ENCODE results near the gene TPGS2. TPM values are rescaled to one million over a fixed set of nuclear protein-coding genes. Genes with fewer than 3 reads are reported as not detected.
"Not testable (repeated sequence)": the region's sequence is repeated elsewhere in the genome, so short reads cannot be mapped to it uniquely, and the experiment has no call there.

The TPGS2 gene
- 100 to 1,000 TPM in 5 of 8 experiments, 10 to 100 TPM in 3; 29.4 to 160 (median 121) TPM for total RNA-seq

- in situ Hi-C loops (cut with MboI; ENCODE audit: low pct_unique_long_range_greater_than_20kb in 2 of 9, low sequenced_read_pairs in 9 of 9, unreplicated experiment in 9 of 9): no loop called here
- peaks cover 7 to 22% of the 10 kb centered on the region in 2 donors for H3K4me1 ChIP-seq (replicated peaks in 1 of 2)
- peak; percentile 86 to 94 (median 91) for ATAC-seq (replicated peaks in 6 of 8)
- H3K4me3 ChIP-seq: peak within 1 kb of the TSS; percentile 49 to 89 (median 73)
- WGBS, 10 experiments: 0% methylated on average over 2 to 16 of the region's 83 CpGs; no CpG with 5 or more reads in 5 of the 10 experiments
- H3K27ac ChIP-seq: peak within 1 kb of the TSS; percentile 61 to 67
Measured at GRCh38 chr18:36828630-36829361, at the start of gene TPGS2, which contains the start of gene KIAA1328. Gene TPGS2, minus strand, starts transcription at chr18:36829002. Its CDS starts 235 bp downstream, at chr18:36828767. Gene KIAA1328, plus strand, starts transcription at chr18:36829127. Its CDS starts 12 bp downstream, at chr18:36829139.

DNA sequence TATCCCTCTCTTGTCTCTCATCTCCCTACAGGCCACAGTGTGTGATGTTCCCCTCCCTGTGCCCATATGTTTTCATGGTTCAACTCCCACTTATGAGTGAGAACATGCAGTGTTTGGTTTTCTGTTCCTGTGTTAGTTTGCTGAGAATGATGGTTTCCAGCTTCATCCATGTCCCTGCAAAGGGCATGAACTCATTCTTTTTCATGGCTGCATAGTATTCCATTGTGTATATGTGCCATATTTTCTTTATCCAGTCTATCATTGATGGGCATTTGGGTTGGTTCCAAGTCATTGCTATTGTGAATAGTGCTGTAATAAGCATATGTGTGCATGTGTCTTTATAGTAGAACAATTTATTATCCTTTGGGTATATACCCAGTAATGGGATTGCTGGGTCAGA, 45.0 kb upstream of the TPGS2 start:
- ATAC-seq (replicated peaks in 6 of 8); H3K27ac ChIP-seq; H3K4me1 ChIP-seq (replicated peaks in 1 of 2); H3K4me3 ChIP-seq; in situ Hi-C loops (cut with MboI; ENCODE audit: low pct_unique_long_range_greater_than_20kb in 2 of 9, low sequenced_read_pairs in 9 of 9, unreplicated experiment in 9 of 9): not testable (repeated sequence)

DNA sequence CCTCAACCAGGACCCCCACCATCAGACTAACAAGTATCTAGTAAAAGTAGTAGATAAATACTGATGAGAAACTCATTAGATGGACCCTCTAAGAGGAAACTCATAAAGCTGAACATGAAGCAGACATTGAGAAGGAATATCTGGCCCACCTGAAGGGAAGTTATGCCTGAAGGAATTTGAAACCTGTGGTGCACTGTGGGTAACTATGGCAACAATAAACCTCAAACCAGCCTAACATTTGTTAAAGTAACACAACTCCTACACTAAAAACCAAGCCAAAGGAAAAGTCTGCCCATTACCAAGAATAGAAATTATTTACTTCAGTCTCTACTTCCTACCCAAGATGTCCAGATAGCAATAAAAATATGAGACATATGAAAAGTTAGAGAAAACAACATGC, 43.5 kb upstream of the TPGS2 start:
- ATAC-seq (replicated peaks in 6 of 8): no peak
- no peak overlapping the region for H3K27ac ChIP-seq
- H3K4me1 ChIP-seq (replicated peaks in 1 of 2): peaks cover 0 to 7% of the 10 kb centered on the region in 2 donors
- in situ Hi-C loops (cut with MboI; ENCODE audit: low pct_unique_long_range_greater_than_20kb in 2 of 9, low sequenced_read_pairs in 9 of 9, unreplicated experiment in 9 of 9): no loop called here
- H3K4me3 ChIP-seq: no peak overlapping the region

DNA sequence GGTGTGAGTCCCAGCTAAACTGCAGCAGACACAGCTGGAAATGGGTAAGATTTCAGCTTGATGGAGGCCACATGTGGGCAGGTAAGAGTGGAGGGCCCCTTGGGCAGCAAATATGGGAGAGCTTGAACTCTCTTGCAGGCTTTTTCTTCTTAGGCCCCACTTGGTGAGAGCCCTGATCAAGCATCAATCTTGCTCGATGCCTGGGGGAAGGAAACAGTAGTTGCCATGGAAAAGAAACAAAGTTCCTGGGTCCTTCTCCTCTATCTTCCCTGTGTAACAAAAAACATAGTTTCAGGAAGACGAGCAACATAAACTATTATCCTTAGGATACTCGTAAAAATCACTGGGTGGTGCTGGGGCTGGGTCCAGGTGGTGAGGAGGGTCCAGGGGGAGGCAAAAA, 43.0 kb upstream of the TPGS2 start:
- Histone ChIP-seq H3K4me3 (no peak overlapping the region), H3K4me1 (replicated peaks in 1 of 2) (peaks cover 0 to 9% of the 10 kb centered on the region in 2 donors), H3K27ac (no peak overlapping the region)
- 63 to 90% (median 75%) methylated on average over 1 to 3 of the region's 3 CpGs; no CpG with 5 or more reads in 5 of the 10 experiments for WGBS, 10 experiments
- ATAC-seq (replicated peaks in 6 of 8): no peak
- in situ Hi-C loops (cut with MboI; ENCODE audit: low pct_unique_long_range_greater_than_20kb in 2 of 9, low sequenced_read_pairs in 9 of 9, unreplicated experiment in 9 of 9): no loop called here

GRCh38 chr18:36867056-36867455, 38.3 kb upstream of the TPGS2 start:
- no peak overlapping the region for H3K4me3 ChIP-seq
- 80 to 100% (median 88%) methylated on average over 1 of the region's 1 CpG; no CpG with 5 or more reads in 5 of the 10 experiments for WGBS, 10 experiments
- in situ Hi-C loops (cut with MboI; ENCODE audit: low pct_unique_long_range_greater_than_20kb in 2 of 9, low sequenced_read_pairs in 9 of 9, unreplicated experiment in 9 of 9): no loop called here
- peaks cover 0 to 9% of the 10 kb centered on the region in 2 donors for H3K4me1 ChIP-seq (replicated peaks in 1 of 2)
- H3K27ac ChIP-seq: no peak overlapping the region
- ATAC-seq (replicated peaks in 6 of 8): no peak

DNA sequence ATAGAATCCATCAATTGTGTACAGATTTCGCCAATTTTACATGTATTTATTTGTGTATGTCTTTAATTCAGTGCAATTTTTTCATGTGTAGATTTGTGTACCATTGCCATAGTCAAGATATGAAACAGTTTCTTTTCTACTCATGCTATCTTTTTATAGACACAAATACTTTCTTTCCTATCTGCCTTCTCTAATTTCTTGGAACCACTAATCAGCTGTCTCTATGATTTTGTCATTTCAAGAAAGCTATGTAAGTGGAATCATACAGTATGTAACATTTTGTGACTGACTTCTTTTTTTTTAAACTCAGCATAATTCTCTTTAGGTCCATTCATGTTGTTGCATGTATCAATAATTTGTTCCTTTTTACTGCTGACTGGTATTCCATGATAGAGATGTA, 33.4 kb upstream of the TPGS2 start:
- no peak for ATAC-seq (replicated peaks in 6 of 8)
- no peak overlapping the region for H3K27ac ChIP-seq
- peaks cover 0 to under 1% of the 10 kb centered on the region in 2 donors for H3K4me1 ChIP-seq (replicated peaks in 1 of 2)
- H3K4me3 ChIP-seq: no peak overlapping the region
- WGBS, 10 experiments: 36 to 100% (median 100%) methylated on average over 1 of the region's 1 CpG; no CpG with 5 or more reads in 1 of the 10 experiments
- in situ Hi-C loops (cut with MboI; ENCODE audit: low pct_unique_long_range_greater_than_20kb in 2 of 9, low sequenced_read_pairs in 9 of 9, unreplicated experiment in 9 of 9): no loop called here

GRCh38 chr18:36856815-36857214, 28.0 kb upstream of the TPGS2 start:
- Histone ChIP-seq H3K27ac (no peak overlapping the region), H3K4me3 (no peak overlapping the region), H3K4me1 (replicated peaks in 1 of 2) (no peaks in the 10 kb centered on the region)
- no peak for ATAC-seq (replicated peaks in 6 of 8)
- 27 to 80% (median 67%) methylated on average over 1 of the region's 1 CpG; no CpG with 5 or more reads in 2 of the 10 experiments for WGBS, 10 experiments
- in situ Hi-C loops (cut with MboI; ENCODE audit: low pct_unique_long_range_greater_than_20kb in 2 of 9, low sequenced_read_pairs in 9 of 9, unreplicated experiment in 9 of 9): no loop called here

DNA sequence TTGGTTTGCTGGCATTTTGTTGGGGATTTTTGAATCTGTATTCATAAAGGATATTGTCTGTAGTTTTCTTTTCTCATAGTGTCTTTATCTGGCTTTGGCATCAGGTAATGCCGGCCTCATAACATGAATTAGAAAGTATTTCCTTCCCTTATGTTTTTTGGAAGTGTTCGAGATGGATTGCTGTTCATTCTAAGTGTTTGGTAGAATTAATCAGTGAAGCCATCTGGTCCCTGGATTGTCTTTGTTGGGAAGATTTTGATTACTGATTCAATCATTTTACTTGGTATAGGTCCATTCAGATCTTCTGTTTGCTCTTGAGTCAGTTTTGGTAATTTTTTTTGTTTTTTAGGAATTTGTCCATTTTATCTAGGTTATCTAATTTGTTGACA, 22.4 kb upstream of the TPGS2 start:
- WGBS, 10 experiments: 0 to 100% (median 79%) methylated on average over 1 to 2 of the region's 2 CpGs
- Histone ChIP-seq H3K4me3 (no peak overlapping the region), H3K4me1 (replicated peaks in 1 of 2) (peaks cover 0 to 3% of the 10 kb centered on the region in 2 donors), H3K27ac (no peak overlapping the region)
- in situ Hi-C loops (cut with MboI; ENCODE audit: low pct_unique_long_range_greater_than_20kb in 2 of 9, low sequenced_read_pairs in 9 of 9, unreplicated experiment in 9 of 9): no loop called here
- no peak for ATAC-seq (replicated peaks in 6 of 8)

DNA sequence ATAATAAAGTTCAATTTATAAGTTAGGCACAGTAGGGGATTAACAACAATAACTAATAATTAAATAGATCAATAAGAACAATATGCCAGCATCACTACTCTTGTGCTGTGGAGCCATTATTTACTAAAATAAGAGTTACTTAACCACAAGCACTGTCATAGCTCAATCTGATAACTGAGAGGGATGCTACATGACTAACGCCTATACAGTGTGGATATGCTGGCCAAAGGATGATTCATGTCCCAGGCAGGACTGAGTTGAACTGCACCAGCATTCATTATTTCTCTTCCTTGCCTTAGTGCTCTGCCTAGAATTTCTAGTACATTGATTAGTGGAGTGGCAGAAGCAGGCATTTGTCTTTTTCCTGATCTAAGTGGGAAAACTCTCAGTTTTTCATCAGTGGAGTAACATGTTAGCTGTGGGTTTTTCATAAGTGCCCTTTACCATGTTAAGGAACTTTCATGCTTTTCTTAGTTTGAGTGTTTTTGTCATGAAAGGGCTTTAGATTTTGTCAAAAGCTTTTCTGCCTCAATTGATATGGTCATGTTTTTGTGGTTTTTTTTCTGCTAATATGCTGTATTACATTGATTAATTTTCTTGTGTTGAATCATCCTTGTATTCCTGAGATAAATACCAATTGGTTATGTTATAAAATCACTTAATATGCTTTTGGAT, 21.9 kb upstream of the TPGS2 start:
- 0 to 88% (median 75%) methylated on average over 1 of the region's 1 CpG; no CpG with 5 or more reads in 7 of the 10 experiments for WGBS, 10 experiments
- in situ Hi-C loops (cut with MboI; ENCODE audit: low pct_unique_long_range_greater_than_20kb in 2 of 9, low sequenced_read_pairs in 9 of 9, unreplicated experiment in 9 of 9): no loop called here
- Histone ChIP-seq H3K4me3 (no peak overlapping the region), H3K4me1 (replicated peaks in 1 of 2) (peaks cover 0 to 3% of the 10 kb centered on the region in 2 donors), H3K27ac (no peak overlapping the region)
- peak; percentile 26 to 100 (median 90) for ATAC-seq (replicated peaks in 6 of 8)

- peaks cover 0 to 3% of the 10 kb centered on the region in 2 donors for H3K4me1 ChIP-seq (replicated peaks in 1 of 2)
- ATAC-seq (replicated peaks in 6 of 8): peak in 3 of 8 experiments; percentile 43 to 67 (median 56)
- 0 to 96% (median 59%) methylated on average over 1 to 2 of the region's 2 CpGs; no CpG with 5 or more reads in 2 of the 10 experiments for WGBS, 10 experiments
- H3K4me3 ChIP-seq: no peak overlapping the region
- in situ Hi-C loops (cut with MboI; ENCODE audit: low pct_unique_long_range_greater_than_20kb in 2 of 9, low sequenced_read_pairs in 9 of 9, unreplicated experiment in 9 of 9): no loop called here
- H3K27ac ChIP-seq: no peak overlapping the region
Measured at GRCh38 chr18:36849288-36850006, 20.6 kb upstream of the TPGS2 start.

DNA sequence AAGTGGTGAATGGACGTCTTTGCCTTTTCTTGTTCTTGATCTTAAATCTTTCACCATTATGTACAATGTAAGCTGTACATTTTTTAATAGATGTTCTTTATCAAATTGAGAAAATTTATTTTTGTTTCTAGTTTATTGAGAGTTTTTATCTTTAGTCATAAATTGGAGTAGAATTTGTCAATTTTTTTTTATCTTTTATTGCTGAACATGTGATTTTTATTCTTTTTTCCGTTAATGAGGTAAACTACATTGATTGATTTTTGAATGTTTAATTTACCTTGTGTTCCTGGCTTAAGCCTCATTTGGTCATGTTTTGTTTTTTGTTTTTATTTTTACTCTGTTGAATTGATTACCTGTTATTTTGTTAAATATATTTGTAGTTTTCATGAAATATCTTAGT, 19.8 kb upstream of the TPGS2 start:
- Histone ChIP-seq H3K4me3 (no peak overlapping the region), H3K4me1 (replicated peaks in 1 of 2) (peaks cover 0 to 3% of the 10 kb centered on the region in 2 donors), H3K27ac (no peak overlapping the region)
- ATAC-seq (replicated peaks in 6 of 8): no peak
- in situ Hi-C loops (cut with MboI; ENCODE audit: low pct_unique_long_range_greater_than_20kb in 2 of 9, low sequenced_read_pairs in 9 of 9, unreplicated experiment in 9 of 9): no loop called here
- WGBS, 10 experiments: 94 to 100% (median 100%) methylated on average over 1 to 2 of the region's 2 CpGs

GRCh38 chr18:36843784-36844183, 15.0 kb upstream of the TPGS2 start:
- 80 to 100% (median 96%) methylated on average over 1 to 2 of the region's 2 CpGs; no CpG with 5 or more reads in 3 of the 10 experiments for WGBS, 10 experiments
- ATAC-seq (replicated peaks in 6 of 8): no peak
- Histone ChIP-seq H3K4me1 (replicated peaks in 1 of 2) (no peaks in the 10 kb centered on the region), H3K27ac (no peak overlapping the region), H3K4me3 (no peak overlapping the region)
- in situ Hi-C loops (cut with MboI; ENCODE audit: low pct_unique_long_range_greater_than_20kb in 2 of 9, low sequenced_read_pairs in 9 of 9, unreplicated experiment in 9 of 9): no loop called here

DNA sequence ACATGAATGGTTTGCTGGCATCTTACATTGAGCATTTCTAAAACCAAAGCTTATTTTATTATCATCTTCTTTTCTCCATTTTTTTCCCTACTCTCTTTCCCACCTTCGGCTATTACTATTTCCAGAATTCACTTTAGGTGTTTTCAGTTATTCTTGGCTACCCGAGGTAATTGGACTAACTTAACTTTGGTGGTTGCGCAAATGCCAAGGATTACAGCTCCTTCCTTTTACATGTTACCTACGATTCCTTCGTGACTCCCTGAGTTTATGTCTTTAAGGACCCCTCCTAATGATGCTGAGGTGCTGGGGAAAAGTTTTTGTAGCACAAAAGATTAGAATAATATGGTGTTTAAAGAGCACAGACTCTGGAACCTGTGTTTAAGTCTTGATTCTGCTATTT, 14.4 kb upstream of the TPGS2 start:
- 82 to 100% (median 94%) methylated on average over 3 to 5 of the region's 5 CpGs for WGBS, 10 experiments
- no peak overlapping the region for H3K4me3 ChIP-seq
- H3K27ac ChIP-seq: no peak overlapping the region
- in situ Hi-C loops (cut with MboI; ENCODE audit: low pct_unique_long_range_greater_than_20kb in 2 of 9, low sequenced_read_pairs in 9 of 9, unreplicated experiment in 9 of 9): no loop called here
- H3K4me1 ChIP-seq (replicated peaks in 1 of 2): no peaks in the 10 kb centered on the region
- no peak for ATAC-seq (replicated peaks in 6 of 8)
